ENCODE results near the gene F10. TPM values are rescaled to one million over a fixed set of nuclear protein-coding genes. Genes with fewer than 3 reads are reported as not detected.
"Not testable (repeated sequence)": the region's sequence is repeated elsewhere in the genome, so short reads cannot be mapped to it uniquely, and the experiment has no call there.

F10 gene
- not detected for total RNA-seq

- Mint-ChIP-seq H3K27ac (no peak within 1 kb of the TSS), H3K4me3 (no peak within 1 kb of the TSS), H3K27me3 (peaks cover 13% of the 10 kb centered on the region), H3K4me1 (no peaks in the 10 kb centered on the region), H3K9me3 (no peaks in the 10 kb centered on the region), H3K36me3 (no peaks in the 10 kb centered on the region)
- no peak for DNase-seq
These were observed at the start of gene F10 for GRCh38 chr13:113122550-113123225. Gene F10, plus strand, starts transcription at chr13:113122799. Its CDS starts 57 bp downstream, at chr13:113122856.

GRCh38 chr13:113073942-113074341 lies 48.7 kb upstream of the F10 start:
- no peak overlapping the region for H3K27ac Mint-ChIP-seq
- peaks cover 16% of the 10 kb centered on the region for H3K36me3 Mint-ChIP-seq
- no peaks in the 10 kb centered on the region for H3K4me1 Mint-ChIP-seq
- no peaks in the 10 kb centered on the region for H3K27me3 Mint-ChIP-seq
- no peaks in the 10 kb centered on the region for H3K9me3 Mint-ChIP-seq
- H3K4me3 Mint-ChIP-seq = no peak overlapping the region
- DNase-seq = no peak

GRCh38 chr13:113074401-113074800 lies 48.2 kb upstream of the F10 start:
- no peaks in the 10 kb centered on the region for H3K4me1 Mint-ChIP-seq
- no peaks in the 10 kb centered on the region for H3K27me3 Mint-ChIP-seq
- no peak for DNase-seq
- H3K36me3 Mint-ChIP-seq = peaks cover 16% of the 10 kb centered on the region
- H3K9me3 Mint-ChIP-seq = no peaks in the 10 kb centered on the region
- H3K27ac Mint-ChIP-seq = no peak overlapping the region
- no peak overlapping the region for H3K4me3 Mint-ChIP-seq

GRCh38 chr13:113074876-113075275 lies 47.7 kb upstream of the F10 start:
- Mint-ChIP-seq H3K4me3 (no peak overlapping the region), H3K36me3 (peaks cover 16% of the 10 kb centered on the region)
- DNase-seq = no peak

GRCh38 chr13:113075711-113076110 lies 46.9 kb upstream of the F10 start:
- no peaks in the 10 kb centered on the region for H3K9me3 Mint-ChIP-seq
- no peak overlapping the region for H3K27ac Mint-ChIP-seq
- no peak for DNase-seq
- H3K36me3 Mint-ChIP-seq = peaks cover 10% of the 10 kb centered on the region
- H3K27me3 Mint-ChIP-seq = no peaks in the 10 kb centered on the region
- no peak overlapping the region for H3K4me3 Mint-ChIP-seq
- H3K4me1 Mint-ChIP-seq = no peaks in the 10 kb centered on the region

More at GRCh38 chr13:113074876-113075275, 47.7 kb upstream of the F10 start:
- Mint-ChIP-seq H3K27me3 (no peaks in the 10 kb centered on the region), H3K4me1 (no peaks in the 10 kb centered on the region), H3K9me3 (no peaks in the 10 kb centered on the region), H3K27ac (no peak overlapping the region)

- no peak for DNase-seq
- Mint-ChIP-seq H3K36me3 (peaks cover 3% of the 10 kb centered on the region), H3K9me3 (no peaks in the 10 kb centered on the region), H3K27me3 (no peaks in the 10 kb centered on the region), H3K4me1 (no peaks in the 10 kb centered on the region), H3K27ac (no peak overlapping the region), H3K4me3 (no peak overlapping the region)
These were observed 45.8 kb upstream of the F10 start for GRCh38 chr13:113076681-113077401.

- Mint-ChIP-seq H3K27ac (no peak overlapping the region), H3K9me3 (no peaks in the 10 kb centered on the region), H3K4me3 (no peak overlapping the region), H3K36me3 (peaks cover 3% of the 10 kb centered on the region), H3K4me1 (no peaks in the 10 kb centered on the region), H3K27me3 (no peaks in the 10 kb centered on the region)
- no peak for DNase-seq
These were observed 45.0 kb upstream of the F10 start for GRCh38 chr13:113077566-113077952.

- no peak overlapping the region for H3K4me3 Mint-ChIP-seq
- H3K27ac Mint-ChIP-seq = no peak overlapping the region
- H3K36me3 Mint-ChIP-seq = peaks cover 3% of the 10 kb centered on the region
- no peaks in the 10 kb centered on the region for H3K9me3 Mint-ChIP-seq
- H3K27me3 Mint-ChIP-seq = no peaks in the 10 kb centered on the region
- DNase-seq = no peak
- no peaks in the 10 kb centered on the region for H3K4me1 Mint-ChIP-seq
These were observed 44.4 kb upstream of the F10 start for GRCh38 chr13:113077953-113078901.

- no peaks in the 10 kb centered on the region for H3K9me3 Mint-ChIP-seq
These were observed 43.5 kb upstream of the F10 start for GRCh38 chr13:113078902-113079780.

GRCh38 chr13:113079781-113080080 lies 42.9 kb upstream of the F10 start:
- not testable (repeated sequence) for H3K4me3 Mint-ChIP-seq, DNase-seq, H3K27ac Mint-ChIP-seq, H3K9me3 Mint-ChIP-seq, H3K36me3 Mint-ChIP-seq, H3K27me3 Mint-ChIP-seq, H3K4me1 Mint-ChIP-seq

More at GRCh38 chr13:113078902-113079780, 43.5 kb upstream of the F10 start:
- Mint-ChIP-seq H3K27me3 (no peaks in the 10 kb centered on the region), H3K4me3 (no peak overlapping the region), H3K4me1 (no peaks in the 10 kb centered on the region), H3K27ac (no peak overlapping the region), H3K36me3 (peaks cover 3% of the 10 kb centered on the region)
- no peak for DNase-seq

GRCh38 chr13:113080361-113080831 lies 42.2 kb upstream of the F10 start:
- no peak for DNase-seq
- H3K4me1 Mint-ChIP-seq = no peaks in the 10 kb centered on the region
- H3K9me3 Mint-ChIP-seq = no peaks in the 10 kb centered on the region
- H3K4me3 Mint-ChIP-seq = no peak overlapping the region
- H3K27me3 Mint-ChIP-seq = no peaks in the 10 kb centered on the region
- no peak overlapping the region for H3K27ac Mint-ChIP-seq
- peaks cover 3% of the 10 kb centered on the region for H3K36me3 Mint-ChIP-seq

- no peak overlapping the region for H3K27ac Mint-ChIP-seq
- H3K36me3 Mint-ChIP-seq = peaks cover under 1% of the 10 kb centered on the region
- H3K9me3 Mint-ChIP-seq = no peaks in the 10 kb centered on the region
- no peaks in the 10 kb centered on the region for H3K4me1 Mint-ChIP-seq
- H3K4me3 Mint-ChIP-seq = no peak overlapping the region
- no peaks in the 10 kb centered on the region for H3K27me3 Mint-ChIP-seq
- DNase-seq = no peak
These were observed 41.6 kb upstream of the F10 start for GRCh38 chr13:113080901-113081521.

- H3K27me3 Mint-ChIP-seq = no peaks in the 10 kb centered on the region
- no peaks in the 10 kb centered on the region for H3K36me3 Mint-ChIP-seq
- no peaks in the 10 kb centered on the region for H3K9me3 Mint-ChIP-seq
- no peak for DNase-seq
- no peak overlapping the region for H3K4me3 Mint-ChIP-seq
- no peaks in the 10 kb centered on the region for H3K4me1 Mint-ChIP-seq
- H3K27ac Mint-ChIP-seq = no peak overlapping the region
These were observed 40.2 kb upstream of the F10 start for GRCh38 chr13:113082198-113083021.

Data from activated naive CD8-positive, alpha-beta T cell treated with anti-CD3 and anti-CD28 coated beads for 36 hours (primary cell).